Measurements from ENCODE around the gene SENP6.
"Not testable (repeated sequence)": the region's sequence is repeated elsewhere in the genome, so short reads cannot be mapped to it uniquely, and the experiment has no call there.

SENP6 gene

DNA sequence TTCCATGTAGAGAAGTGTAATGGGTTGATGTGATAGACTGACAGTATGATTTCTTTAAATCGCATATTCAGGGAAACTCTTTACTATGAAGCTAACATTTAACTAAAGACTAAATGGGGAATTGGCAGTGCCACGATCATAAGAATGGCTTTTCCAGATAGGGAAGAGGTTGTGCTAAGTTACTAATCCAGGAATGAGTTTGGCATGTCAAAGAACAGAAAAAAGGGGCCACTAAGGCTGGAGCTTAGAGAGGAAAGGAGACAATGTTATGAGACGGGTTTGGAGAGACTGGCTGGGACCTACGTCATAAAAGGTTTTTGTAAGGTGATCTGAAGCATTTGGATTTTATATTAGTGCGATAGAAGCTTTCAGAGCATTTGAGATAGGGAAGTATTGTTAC, 40.6 kb downstream of the SENP6 start:
- Histone ChIP-seq H3K4me1 (ENCODE audit: control insufficient read depth, insufficient read depth, low read length) (no peaks in the 10 kb centered on the region), H3K36me3 (ENCODE audit: control insufficient read depth, insufficient read depth, low read length) (no peaks in the 10 kb centered on the region), H3K4me3 (ENCODE audit: insufficient read depth, low read depth, low read length) (no peak overlapping the region), H3K27ac (ENCODE audit: insufficient read depth, low read depth, low read length, poor library complexity, severe bottlenecking) (no peak overlapping the region), H3K27me3 (ENCODE audit: control insufficient read depth, insufficient read depth, low read length, poor library complexity, severe bottlenecking) (no peaks in the 10 kb centered on the region), H3K9me3 (ENCODE audit: control insufficient read depth, low read length) (no peaks in the 10 kb centered on the region)
- 91 to 97% methylated on average over 5 of the region's 5 CpGs for WGBS, 2 experiments

GRCh38 chr6:75643173-75643572, 41.5 kb downstream of the SENP6 start:
- Histone ChIP-seq H3K9me3 (ENCODE audit: control insufficient read depth, low read length) (no peaks in the 10 kb centered on the region), H3K4me1 (ENCODE audit: control insufficient read depth, insufficient read depth, low read length) (no peaks in the 10 kb centered on the region), H3K36me3 (ENCODE audit: control insufficient read depth, insufficient read depth, low read length) (no peaks in the 10 kb centered on the region), H3K4me3 (ENCODE audit: insufficient read depth, low read depth, low read length) (no peak overlapping the region), H3K27me3 (ENCODE audit: control insufficient read depth, insufficient read depth, low read length, poor library complexity, severe bottlenecking) (no peaks in the 10 kb centered on the region), H3K27ac (ENCODE audit: insufficient read depth, low read depth, low read length, poor library complexity, severe bottlenecking) (no peak overlapping the region)
- WGBS, 2 experiments = 97 to 100% methylated on average over 1 of the region's 1 CpG

DNA sequence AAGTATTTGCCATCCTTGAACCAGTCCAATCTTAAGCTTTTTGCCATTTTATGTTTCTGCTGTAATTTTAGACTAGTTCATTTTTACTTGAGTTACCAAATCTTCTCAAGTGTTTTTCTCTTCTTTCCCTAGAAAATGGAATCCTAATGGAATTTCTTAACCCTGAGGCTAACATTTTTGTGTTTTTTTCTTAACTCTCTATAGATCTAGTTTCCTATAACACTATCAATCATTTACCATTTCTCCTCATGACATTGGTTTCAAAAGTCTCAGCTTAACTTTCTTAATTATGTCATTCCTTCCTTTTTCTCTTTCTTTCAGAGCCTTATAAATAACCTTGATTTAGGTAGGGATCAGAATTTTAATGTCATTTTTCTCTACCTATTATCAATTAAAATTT, 54.8 kb downstream of the SENP6 start:
- Histone ChIP-seq H3K36me3 (ENCODE audit: control insufficient read depth, insufficient read depth, low read length) (peaks cover 26% of the 10 kb centered on the region), H3K4me1 (ENCODE audit: control insufficient read depth, insufficient read depth, low read length) (no peaks in the 10 kb centered on the region), H3K9me3 (ENCODE audit: control insufficient read depth, low read length) (no peaks in the 10 kb centered on the region), H3K4me3 (ENCODE audit: insufficient read depth, low read depth, low read length) (no peak overlapping the region), H3K27ac (ENCODE audit: insufficient read depth, low read depth, low read length, poor library complexity, severe bottlenecking) (no peak overlapping the region), H3K27me3 (ENCODE audit: control insufficient read depth, insufficient read depth, low read length, poor library complexity, severe bottlenecking) (no peaks in the 10 kb centered on the region)

GRCh38 chr6:75657327-75657726, 55.6 kb downstream of the SENP6 start:
- Histone ChIP-seq H3K27ac (ENCODE audit: insufficient read depth, low read depth, low read length, poor library complexity, severe bottlenecking) (no peak overlapping the region), H3K27me3 (ENCODE audit: control insufficient read depth, insufficient read depth, low read length, poor library complexity, severe bottlenecking) (no peaks in the 10 kb centered on the region), H3K4me3 (ENCODE audit: insufficient read depth, low read depth, low read length) (no peak overlapping the region), H3K4me1 (ENCODE audit: control insufficient read depth, insufficient read depth, low read length) (no peaks in the 10 kb centered on the region), H3K9me3 (ENCODE audit: control insufficient read depth, low read length) (no peaks in the 10 kb centered on the region), H3K36me3 (ENCODE audit: control insufficient read depth, insufficient read depth, low read length) (peaks cover 24% of the 10 kb centered on the region)
- 84 to 89% methylated on average over 2 to 3 of the region's 3 CpGs for WGBS, 2 experiments

DNA sequence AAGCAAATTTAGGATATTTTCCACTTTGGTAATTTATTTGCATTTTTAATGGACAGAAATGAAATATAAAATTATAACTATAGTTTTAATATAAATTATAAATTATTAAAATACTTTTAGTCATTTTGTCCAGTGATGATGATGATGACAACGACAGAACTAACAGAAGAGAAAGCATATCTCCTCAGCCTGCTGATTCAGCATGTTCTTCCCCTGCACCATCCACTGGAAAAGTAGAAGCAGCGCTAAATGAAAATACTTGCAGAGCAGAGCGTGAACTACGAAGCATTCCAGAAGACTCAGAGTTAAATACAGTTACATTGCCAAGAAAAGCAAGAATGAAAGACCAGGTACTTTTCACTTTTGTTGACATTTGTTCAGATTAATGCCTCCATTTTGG, 64.9 kb downstream of the SENP6 start:
- 86 to 89% methylated on average over 4 of the region's 4 CpGs for WGBS, 2 experiments
- no peaks in the 10 kb centered on the region for H3K9me3 ChIP-seq (ENCODE audit: control insufficient read depth, low read length)
- H3K4me3 ChIP-seq (ENCODE audit: insufficient read depth, low read depth, low read length) = no peak overlapping the region
- no peak overlapping the region for H3K27ac ChIP-seq (ENCODE audit: insufficient read depth, low read depth, low read length, poor library complexity, severe bottlenecking)
- H3K4me1 ChIP-seq (ENCODE audit: control insufficient read depth, insufficient read depth, low read length) = no peaks in the 10 kb centered on the region
- H3K36me3 ChIP-seq (ENCODE audit: control insufficient read depth, insufficient read depth, low read length) = peaks cover 4% of the 10 kb centered on the region
- H3K27me3 ChIP-seq (ENCODE audit: control insufficient read depth, insufficient read depth, low read length, poor library complexity, severe bottlenecking) = no peaks in the 10 kb centered on the region

- Histone ChIP-seq H3K4me1 (ENCODE audit: control insufficient read depth, insufficient read depth, low read length) (no peaks in the 10 kb centered on the region), H3K36me3 (ENCODE audit: control insufficient read depth, insufficient read depth, low read length) (peaks cover 27% of the 10 kb centered on the region), H3K4me3 (ENCODE audit: insufficient read depth, low read depth, low read length) (no peak overlapping the region), H3K27me3 (ENCODE audit: control insufficient read depth, insufficient read depth, low read length, poor library complexity, severe bottlenecking) (no peaks in the 10 kb centered on the region), H3K27ac (ENCODE audit: insufficient read depth, low read depth, low read length, poor library complexity, severe bottlenecking) (no peak overlapping the region), H3K9me3 (ENCODE audit: control insufficient read depth, low read length) (no peaks in the 10 kb centered on the region)
- 91 to 92% methylated on average over 7 to 8 of the region's 8 CpGs for WGBS, 2 experiments
Measured at GRCh38 chr6:75673884-75674283, 72.2 kb downstream of the SENP6 start.

- 100% methylated on average over 1 of the region's 1 CpG for WGBS, 2 experiments
- Histone ChIP-seq H3K4me1 (ENCODE audit: control insufficient read depth, insufficient read depth, low read length) (no peaks in the 10 kb centered on the region), H3K4me3 (ENCODE audit: insufficient read depth, low read depth, low read length) (no peak overlapping the region), H3K9me3 (ENCODE audit: control insufficient read depth, low read length) (no peaks in the 10 kb centered on the region), H3K27me3 (ENCODE audit: control insufficient read depth, insufficient read depth, low read length, poor library complexity, severe bottlenecking) (no peaks in the 10 kb centered on the region), H3K36me3 (ENCODE audit: control insufficient read depth, insufficient read depth, low read length) (peaks cover 52% of the 10 kb centered on the region), H3K27ac (ENCODE audit: insufficient read depth, low read depth, low read length, poor library complexity, severe bottlenecking) (no peak overlapping the region)
Measured at GRCh38 chr6:75676377-75676776, 74.7 kb downstream of the SENP6 start.

- not testable (repeated sequence) for H3K27me3 ChIP-seq (ENCODE audit: control insufficient read depth, insufficient read depth, low read length, poor library complexity, severe bottlenecking); H3K4me1 ChIP-seq (ENCODE audit: control insufficient read depth, insufficient read depth, low read length); H3K9me3 ChIP-seq (ENCODE audit: control insufficient read depth, low read length); H3K4me3 ChIP-seq (ENCODE audit: insufficient read depth, low read depth, low read length); H3K27ac ChIP-seq (ENCODE audit: insufficient read depth, low read depth, low read length, poor library complexity, severe bottlenecking)
- WGBS, 2 experiments = 86 to 100% methylated on average over 1 to 2 of the region's 2 CpGs
- peaks cover 46% of the 10 kb centered on the region for H3K36me3 ChIP-seq (ENCODE audit: control insufficient read depth, insufficient read depth, low read length)
Measured at GRCh38 chr6:75682548-75682947, 80.9 kb downstream of the SENP6 start.

DNA sequence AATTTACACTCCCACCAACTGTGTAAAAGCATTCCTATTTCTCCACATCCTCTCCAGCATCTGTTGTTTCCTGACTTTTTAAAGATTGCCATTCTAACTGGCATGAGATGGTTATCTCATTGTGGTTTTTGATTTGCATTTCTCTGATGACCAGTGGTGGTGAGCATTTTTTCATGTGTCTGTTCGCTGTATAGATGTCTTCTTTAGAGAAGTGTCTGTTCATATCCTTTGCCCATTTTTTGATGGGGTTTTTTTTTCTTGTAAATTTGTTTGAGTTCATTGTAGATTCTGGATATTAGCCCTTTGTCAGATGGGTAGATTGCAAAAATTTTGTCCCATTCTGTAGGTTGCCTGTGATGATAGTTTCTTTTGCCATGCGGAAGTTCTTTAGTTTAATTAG, 81.3 kb downstream of the SENP6 start:
- H3K9me3 ChIP-seq (ENCODE audit: control insufficient read depth, low read length); H3K27me3 ChIP-seq (ENCODE audit: control insufficient read depth, insufficient read depth, low read length, poor library complexity, severe bottlenecking); H3K4me3 ChIP-seq (ENCODE audit: insufficient read depth, low read depth, low read length); H3K4me1 ChIP-seq (ENCODE audit: control insufficient read depth, insufficient read depth, low read length); H3K27ac ChIP-seq (ENCODE audit: insufficient read depth, low read depth, low read length, poor library complexity, severe bottlenecking): not testable (repeated sequence)
- H3K36me3 ChIP-seq (ENCODE audit: control insufficient read depth, insufficient read depth, low read length) = peaks cover 42% of the 10 kb centered on the region
- 90 to 93% methylated on average over 2 of the region's 2 CpGs for WGBS, 2 experiments

- not testable (repeated sequence) for H3K4me3 ChIP-seq (ENCODE audit: insufficient read depth, low read depth, low read length); H3K27ac ChIP-seq (ENCODE audit: insufficient read depth, low read depth, low read length, poor library complexity, severe bottlenecking); H3K9me3 ChIP-seq (ENCODE audit: control insufficient read depth, low read length); H3K36me3 ChIP-seq (ENCODE audit: control insufficient read depth, insufficient read depth, low read length); H3K27me3 ChIP-seq (ENCODE audit: control insufficient read depth, insufficient read depth, low read length, poor library complexity, severe bottlenecking); H3K4me1 ChIP-seq (ENCODE audit: control insufficient read depth, insufficient read depth, low read length)
- WGBS, 2 experiments = 91 to 96% methylated on average over 5 of the region's 5 CpGs
Measured at GRCh38 chr6:75687535-75687934, 85.9 kb downstream of the SENP6 start.

DNA sequence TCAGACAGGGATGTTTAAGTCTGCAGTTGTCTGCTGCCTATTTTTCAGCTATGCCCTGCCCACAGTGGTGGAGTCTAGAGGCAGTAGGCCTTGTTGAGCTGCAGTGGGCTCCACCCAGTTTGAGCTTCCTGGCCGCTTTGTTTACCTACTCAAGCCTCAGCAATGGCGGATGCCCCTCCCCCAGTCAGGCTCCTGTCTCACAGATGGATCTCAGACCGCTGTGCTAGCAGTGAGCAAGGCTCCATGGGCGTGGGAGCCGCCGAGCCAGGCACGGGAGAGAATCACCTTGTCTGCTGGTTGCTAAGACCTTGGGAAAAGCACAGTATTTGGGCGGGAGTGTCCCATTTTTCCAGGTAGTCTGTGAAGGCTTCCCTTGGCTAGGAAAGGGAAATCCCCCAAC, 86.3 kb downstream of the SENP6 start:
- not testable (repeated sequence) for H3K9me3 ChIP-seq (ENCODE audit: control insufficient read depth, low read length); H3K27ac ChIP-seq (ENCODE audit: insufficient read depth, low read depth, low read length, poor library complexity, severe bottlenecking); H3K36me3 ChIP-seq (ENCODE audit: control insufficient read depth, insufficient read depth, low read length); H3K4me3 ChIP-seq (ENCODE audit: insufficient read depth, low read depth, low read length); H3K4me1 ChIP-seq (ENCODE audit: control insufficient read depth, insufficient read depth, low read length); H3K27me3 ChIP-seq (ENCODE audit: control insufficient read depth, insufficient read depth, low read length, poor library complexity, severe bottlenecking)
- WGBS, 2 experiments = 93 to 95% methylated on average over 8 of the region's 8 CpGs

Data from ectodermal cell (in vitro differentiated cells).